ENCODE results near the gene PLCB1.

PLCB1 gene

GRCh38 chr20:8724884-8725283, 592.8 kb downstream of the PLCB1 start:
- TF ChIP-seq, protein P1, sequence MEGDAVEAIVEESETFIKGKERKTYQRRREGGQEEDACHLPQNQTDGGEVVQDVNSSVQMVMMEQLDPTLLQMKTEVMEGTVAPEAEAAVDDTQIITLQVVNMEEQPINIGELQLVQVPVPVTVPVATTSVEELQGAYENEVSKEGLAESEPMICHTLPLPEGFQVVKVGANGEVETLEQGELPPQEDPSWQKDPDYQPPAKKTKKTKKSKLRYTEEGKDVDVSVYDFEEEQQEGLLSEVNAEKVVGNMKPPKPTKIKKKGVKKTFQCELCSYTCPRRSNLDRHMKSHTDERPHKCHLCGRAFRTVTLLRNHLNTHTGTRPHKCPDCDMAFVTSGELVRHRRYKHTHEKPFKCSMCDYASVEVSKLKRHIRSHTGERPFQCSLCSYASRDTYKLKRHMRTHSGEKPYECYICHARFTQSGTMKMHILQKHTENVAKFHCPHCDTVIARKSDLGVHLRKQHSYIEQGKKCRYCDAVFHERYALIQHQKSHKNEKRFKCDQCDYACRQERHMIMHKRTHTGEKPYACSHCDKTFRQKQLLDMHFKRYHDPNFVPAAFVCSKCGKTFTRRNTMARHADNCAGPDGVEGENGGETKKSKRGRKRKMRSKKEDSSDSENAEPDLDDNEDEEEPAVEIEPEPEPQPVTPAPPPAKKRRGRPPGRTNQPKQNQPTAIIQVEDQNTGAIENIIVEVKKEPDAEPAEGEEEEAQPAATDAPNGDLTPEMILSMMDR (conservative IDR thresholded peaks at IDR 0.05): no peak
- TF ChIP-seq ZFX (IDR thresholded peaks at IDR 0.05): no peak
- H3K27ac ChIP-seq: no peak overlapping the region

DNA sequence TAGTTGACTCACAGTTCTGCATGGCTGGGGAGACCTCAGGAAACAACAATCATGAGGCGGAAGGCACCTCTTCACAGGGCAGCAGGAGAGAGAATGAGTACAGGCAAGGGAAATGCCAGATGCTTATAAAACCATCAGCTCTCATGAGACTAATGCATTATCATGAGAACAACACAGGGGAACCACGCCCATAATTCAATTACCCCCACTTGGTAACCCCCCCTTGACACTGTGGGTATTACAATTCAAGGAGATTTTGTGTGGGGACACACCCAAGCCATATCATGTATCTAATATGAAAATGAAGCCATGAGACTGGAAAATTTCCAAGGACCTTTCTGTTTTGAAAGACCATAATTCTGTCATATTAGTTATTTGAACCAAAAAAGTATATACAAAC, 594.4 kb downstream of the PLCB1 start:
- no peak for TF ChIP-seq ZFX (IDR thresholded peaks at IDR 0.05)
- TF ChIP-seq, protein P1 (conservative IDR thresholded peaks at IDR 0.05): no peak
- no peak overlapping the region for H3K27ac ChIP-seq

DNA sequence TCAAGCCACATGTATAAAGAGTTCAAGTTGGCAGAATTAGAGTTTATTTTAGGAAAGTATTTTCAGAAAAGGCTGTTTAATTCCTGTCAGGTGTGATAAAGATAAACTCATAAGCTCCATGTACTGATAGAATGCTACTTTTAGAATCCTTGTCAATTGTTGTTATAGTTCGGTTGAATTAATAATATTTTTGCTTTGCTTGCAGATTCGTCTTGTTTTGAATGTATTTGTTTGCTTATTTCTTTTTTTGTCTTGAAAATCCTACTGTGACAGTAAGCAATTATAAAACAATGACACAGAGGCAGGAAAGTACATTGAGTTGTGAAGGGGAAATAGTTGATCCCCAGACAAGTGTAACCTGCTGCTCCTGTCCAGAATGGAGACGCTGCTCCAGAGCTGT, 602.9 kb downstream of the PLCB1 start:
- TF ChIP-seq, protein P1 (conservative IDR thresholded peaks at IDR 0.05): no peak
- no peak for TF ChIP-seq ZFX (IDR thresholded peaks at IDR 0.05)
- H3K27ac ChIP-seq: no peak overlapping the region

DNA sequence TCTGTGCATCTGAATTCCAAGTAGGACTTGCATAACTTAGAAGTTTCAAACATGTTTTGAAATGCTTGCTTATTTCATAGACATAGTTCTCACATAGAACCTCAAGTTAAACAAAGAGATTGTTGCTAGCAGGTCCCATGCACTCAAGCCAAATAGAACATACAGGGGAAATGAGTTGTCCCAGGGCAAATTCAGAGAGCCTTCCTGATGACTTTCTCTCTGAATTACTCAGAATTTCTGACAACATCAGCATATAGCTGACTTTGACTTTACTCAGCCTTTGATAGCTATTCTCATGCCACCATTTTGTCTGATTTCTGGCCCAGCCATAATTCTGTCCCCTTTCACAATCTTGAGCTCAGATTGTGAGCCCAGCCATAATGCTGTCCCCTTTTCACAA, 603.6 kb downstream of the PLCB1 start:
- H3K27ac ChIP-seq: no peak overlapping the region
- no peak for TF ChIP-seq ZFX (IDR thresholded peaks at IDR 0.05)
- TF ChIP-seq, protein P1 (conservative IDR thresholded peaks at IDR 0.05): no peak

GRCh38 chr20:8740265-8740664, 608.2 kb downstream of the PLCB1 start:
- TF ChIP-seq, protein P1 (conservative IDR thresholded peaks at IDR 0.05): no peak
- no peak overlapping the region for H3K27ac ChIP-seq

DNA sequence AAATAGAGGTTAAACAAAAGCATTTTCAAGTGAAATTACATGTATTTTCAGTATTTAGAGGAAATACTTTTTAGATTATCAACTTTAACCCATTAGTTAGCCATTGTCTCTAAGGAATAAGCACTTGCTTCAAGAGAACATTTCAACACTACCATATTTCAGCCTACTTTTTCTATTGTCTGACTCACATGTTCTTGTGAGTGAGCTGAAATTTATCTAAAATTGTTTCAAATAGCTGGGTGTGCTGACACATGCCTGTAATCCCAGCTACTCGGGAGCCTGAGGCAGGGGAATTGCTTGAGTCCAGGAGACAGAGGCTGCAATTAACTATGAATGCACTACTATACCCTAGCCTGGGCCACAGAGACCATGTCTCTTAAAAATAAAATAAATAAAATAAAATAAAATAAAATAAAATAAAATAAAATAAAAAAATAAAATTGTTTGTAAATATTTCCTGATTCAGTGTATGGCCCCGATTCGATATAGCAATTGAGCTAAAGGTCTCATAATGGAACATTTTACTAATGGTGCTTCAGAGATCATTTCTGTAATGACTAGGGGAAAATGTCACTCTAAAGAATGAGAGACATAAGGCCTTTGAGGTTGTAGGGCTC, 612.3 kb downstream of the PLCB1 start:
- no peak for TF ChIP-seq ZFX (IDR thresholded peaks at IDR 0.05)
- TF ChIP-seq, protein P1 (conservative IDR thresholded peaks at IDR 0.05): no peak
- no peak overlapping the region for H3K27ac ChIP-seq

DNA sequence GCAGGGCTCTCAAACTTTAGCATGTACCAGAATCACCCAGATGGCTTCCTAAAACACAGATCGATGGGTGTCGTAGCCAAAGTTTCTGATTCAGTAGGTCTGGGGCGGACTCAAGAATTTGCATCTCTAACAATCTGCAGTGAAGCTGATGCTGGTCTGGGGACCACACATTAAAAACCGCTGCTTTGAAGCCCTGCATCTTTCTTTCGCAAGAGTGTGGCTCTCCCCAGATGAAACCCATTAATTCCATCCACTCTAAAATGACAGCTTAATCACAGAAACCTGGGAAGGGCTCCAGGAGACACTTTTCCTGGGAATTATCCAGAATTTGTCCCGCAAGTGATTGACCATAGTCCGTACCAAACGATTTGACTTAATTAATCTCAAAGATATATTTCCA, 617.0 kb downstream of the PLCB1 start:
- H3K27ac ChIP-seq: no peak overlapping the region
- TF ChIP-seq ZFX (IDR thresholded peaks at IDR 0.05): no peak
- TF ChIP-seq, protein P1 (conservative IDR thresholded peaks at IDR 0.05): no peak
